SK-N-SH treated with all-trans-retinoic acid at 6 μM for 48 hours (cell line): ENCODE data around the gene CYTH4.

Experiments used
- ARNTL ChIP-seq: fragments of 450-650 bp; formaldehyde crosslinking; IDR thresholded peaks from 2 replicates; pipeline ENCODE4 v1.5.0; 2020; ENCODE audit warnings: low read depth, mild to moderate bottlenecking, moderate library complexity, borderline replicate concordance
- ZNF8 ChIP-seq: fragments of 450-650 bp; formaldehyde crosslinking; IDR thresholded peaks from 2 replicates; pipeline ENCODE4 v1.5.0; 2020; ENCODE audit warnings: mild to moderate bottlenecking, moderate library complexity

DNA sequence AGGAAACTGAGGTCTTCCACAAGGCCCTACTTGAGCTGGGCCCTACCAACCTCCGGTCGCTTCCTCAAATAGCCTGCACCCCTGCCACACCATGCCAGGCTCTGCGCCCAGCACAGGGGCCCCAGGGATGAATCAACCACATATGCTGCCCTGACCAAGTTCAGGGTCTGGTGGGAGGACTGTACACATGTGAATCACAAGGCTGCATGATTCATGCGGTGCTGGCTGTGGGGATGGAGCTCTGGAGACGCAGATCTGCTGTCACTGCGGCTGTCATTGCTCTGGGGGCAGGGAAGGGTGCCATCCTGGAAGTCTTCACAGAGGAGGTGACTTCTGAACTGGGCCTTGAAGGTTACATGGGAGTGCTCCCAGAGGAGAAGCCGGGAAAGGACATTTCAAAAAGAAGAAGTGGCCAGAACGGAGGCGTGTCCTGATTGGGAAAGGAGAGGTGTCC is 21.5 kb downstream of the CYTH4 start:
- no peak for TF ChIP-seq ZNF8 (CRISPR knock-in tag)
- TF ChIP-seq ARNTL = no peak
